IPS DF 19.7 (cell line): ENCODE measurements around the gene OR1I1.

Experiments
- DNase-seq: peaks from one replicate; pipeline ENCODE4 v3.0.0-alpha.2; 2013; ENCODE audit warnings: low read depth, low spot score

Gene OR1I1

GRCh38 chr19:15098460-15098859 is 16.4 kb downstream of the OR1I1 start:
- DNase-seq, result no peak

GRCh38 chr19:15099017-15099582 is 17.1 kb downstream of the OR1I1 start:
- DNase-seq, result no peak

- no peak for DNase-seq
These were observed 19.6 kb downstream of the OR1I1 start for GRCh38 chr19:15101479-15102082.

- DNase-seq, result no peak
These were observed 22.0 kb downstream of the OR1I1 start for GRCh38 chr19:15104003-15104402.

GRCh38 chr19:15104411-15104810 is 22.4 kb downstream of the OR1I1 start:
- no peak for DNase-seq

- DNase-seq, result no peak
These were observed 23.0 kb downstream of the OR1I1 start for GRCh38 chr19:15105044-15105443.

- no peak for DNase-seq
These were observed 25.3 kb downstream of the OR1I1 start, which contains the start of gene SYDE1 for GRCh38 chr19:15107061-15108010. Gene SYDE1 (plus strand): TSS chr19:15107401. CDS start chr19:15107434, 33 bp downstream.

GRCh38 chr19:15108145-15108844 is 26.3 kb downstream of the OR1I1 start:
- no peak for DNase-seq

- no peak for DNase-seq
These were observed 27.1 kb downstream of the OR1I1 start for GRCh38 chr19:15108845-15109767.

- no peak for DNase-seq
These were observed 27.9 kb downstream of the OR1I1 start for GRCh38 chr19:15109768-15110417.

- no peak for DNase-seq
These were observed 28.4 kb downstream of the OR1I1 start for GRCh38 chr19:15110418-15110815.

- DNase-seq, result no peak
These were observed 29.7 kb downstream of the OR1I1 start for GRCh38 chr19:15111758-15112157.

- DNase-seq, result no peak
These were observed 30.4 kb downstream of the OR1I1 start for GRCh38 chr19:15112385-15112784.

GRCh38 chr19:15113245-15114152 is 31.5 kb downstream of the OR1I1 start:
- no peak for DNase-seq

- no peak for DNase-seq
These were observed 32.1 kb downstream of the OR1I1 start for GRCh38 chr19:15114153-15114540.

GRCh38 chr19:15115080-15115479 is 33.1 kb downstream of the OR1I1 start:
- no peak for DNase-seq

- no peak for DNase-seq
These were observed 34.0 kb downstream of the OR1I1 start for GRCh38 chr19:15115762-15116615.

- no peak for DNase-seq
These were observed 34.8 kb downstream of the OR1I1 start for GRCh38 chr19:15116856-15117255.
